HEK293 (cell line): Measurements from ENCODE around the gene PLEKHA4.

Source experiments
- CTCF ChIA-PET: fragments of 350-600 bp; formaldehyde crosslinking; extraction: SDS; loops from one replicate; lab custom pipeline; 2021; ENCODE audit warnings: antibody characterized with exemption; lab: Yijun Ruan, JAX
- POLR2A ChIA-PET: fragments of 300-600 bp; formaldehyde crosslinking; extraction: SDS; loops from one replicate; lab custom pipeline; 2020; ENCODE audit warnings: antibody characterized with exemption, inconsistent platforms; lab: Yijun Ruan, JAX
- H3K27ac ChIP-seq: fragments of 200-500 bp; sonication (Bioruptor generic); 2 replicates; pipeline ENCODE4 v1.5.1; 2014; ENCODE audit warnings: low read depth, low read length, control low read depth, inconsistent platforms; ENCODE audit errors: extremely low read depth
- H3K36me3 ChIP-seq, 2 experiments: fragments of 200-500 bp in 1 of 2; sonication (Bioruptor generic) in 1 of 2; 1 replicate in 1 of 2; 2 replicates in 1 of 2; pipeline ENCODE4 v1.5.1; 2014 to 2017; ENCODE audit warnings: inconsistent platforms in 2 of 2, low read length in 2 of 2; ENCODE audit not compliant: control insufficient read depth in 2 of 2, insufficient read depth in 1 of 2
- H3K4me1 ChIP-seq: fragments of 200-500 bp; sonication (Bioruptor generic); 2 replicates; pipeline ENCODE4 v1.5.1; 2014; ENCODE audit warnings: mild to moderate bottlenecking, low read length, inconsistent platforms; ENCODE audit not compliant: control insufficient read depth, insufficient read depth
- H3K4me3 ChIP-seq: 2 replicates; pipeline ENCODE4 v1.5.1; 2011; ENCODE audit warnings: low read depth, mild to moderate bottlenecking, control low read depth, low read length, moderate library complexity
- H3K9me3 ChIP-seq: fragments of 200-500 bp; sonication (Bioruptor generic); 2 replicates; pipeline ENCODE4 v1.5.1; 2014; ENCODE audit warnings: low read depth, low read length, inconsistent platforms; ENCODE audit not compliant: control insufficient read depth, insufficient read depth
- EGR2 ChIP-seq: fragments of 450-650 bp; formaldehyde crosslinking; IDR thresholded peaks from 2 replicates; pipeline ENCODE4 v1.5.1; 2016; ENCODE audit warnings: low read depth, missing biosample characterization, missing genetic modification characterization
- PRDM4 ChIP-seq: fragments of 450-650 bp; formaldehyde crosslinking; IDR thresholded peaks from 2 replicates; pipeline ENCODE4 v1.5.1; 2017; ENCODE audit warnings: missing biosample characterization, missing genetic modification characterization
- SALL2 ChIP-seq: fragments of 450-650 bp; formaldehyde crosslinking; IDR thresholded peaks from 2 replicates; pipeline ENCODE4 v1.5.0; 2017; ENCODE audit warnings: missing biosample characterization, mild to moderate bottlenecking, missing genetic modification characterization, borderline replicate concordance
- SP2 ChIP-seq: fragments of 450-650 bp; formaldehyde crosslinking; IDR thresholded peaks from 2 replicates; pipeline ENCODE4 v1.5.1; 2016; ENCODE audit warnings: missing biosample characterization, missing genetic modification characterization
- YY2 ChIP-seq: fragments of 450-650 bp; formaldehyde crosslinking; IDR thresholded peaks from 2 replicates; pipeline ENCODE4 v1.5.1; 2016; ENCODE audit warnings: missing biosample characterization, missing genetic modification characterization
- ZBTB17 ChIP-seq: fragments of 450-650 bp; formaldehyde crosslinking; IDR thresholded peaks from 2 replicates; pipeline ENCODE4 v1.5.1; 2016; ENCODE audit warnings: missing biosample characterization, missing genetic modification characterization
- ZBTB48 ChIP-seq: fragments of 450-650 bp; formaldehyde crosslinking; IDR thresholded peaks from 2 replicates; pipeline ENCODE4 v1.5.1; 2016; ENCODE audit warnings: missing biosample characterization, missing genetic modification characterization
- ZFP41 ChIP-seq: fragments of 450-650 bp; formaldehyde crosslinking; IDR thresholded peaks from 2 replicates; pipeline ENCODE4 v1.5.1; 2016; ENCODE audit warnings: missing biosample characterization, missing genetic modification characterization, borderline replicate concordance
- ZNF148 ChIP-seq: fragments of 450-650 bp; formaldehyde crosslinking; IDR thresholded peaks from 2 replicates; pipeline ENCODE4 v1.5.0; 2017; ENCODE audit warnings: missing biosample characterization, missing genetic modification characterization, borderline replicate concordance
- ZNF184 ChIP-seq: fragments of 450-650 bp; IDR thresholded peaks from 2 replicates; pipeline ENCODE4 v1.5.1; 2018; ENCODE audit warnings: missing biosample characterization, mild to moderate bottlenecking, missing genetic modification characterization
- ZNF2 ChIP-seq: fragments of 450-650 bp; formaldehyde crosslinking; IDR thresholded peaks from 2 replicates; pipeline ENCODE4 v1.5.1; 2016; ENCODE audit warnings: missing biosample characterization, missing genetic modification characterization
- ZNF221 ChIP-seq: fragments of 450-650 bp; formaldehyde crosslinking; IDR thresholded peaks from 2 replicates; pipeline ENCODE4 v1.5.1; 2017; ENCODE audit warnings: missing biosample characterization, missing genetic modification characterization, borderline replicate concordance
- ZNF266 ChIP-seq: fragments of 450-650 bp; formaldehyde crosslinking; IDR thresholded peaks from 2 replicates; pipeline ENCODE4 v1.5.1; 2016; ENCODE audit warnings: missing biosample characterization, missing genetic modification characterization, low read depth
- ZNF488 ChIP-seq: fragments of 450-650 bp; formaldehyde crosslinking; IDR thresholded peaks from 2 replicates; pipeline ENCODE4 v1.5.1; 2016; ENCODE audit warnings: missing biosample characterization, missing genetic modification characterization
- ZNF544 ChIP-seq: fragments of 450-650 bp; formaldehyde crosslinking; IDR thresholded peaks from 2 replicates; pipeline ENCODE4 v1.5.0; 2017; ENCODE audit warnings: missing biosample characterization, missing genetic modification characterization
- ZNF558 ChIP-seq: fragments of 450-650 bp; formaldehyde crosslinking; IDR thresholded peaks from 2 replicates; pipeline ENCODE4 v1.5.1; 2016; ENCODE audit warnings: missing biosample characterization, missing genetic modification characterization
- ZNF571 ChIP-seq: fragments of 450-650 bp; formaldehyde crosslinking; IDR thresholded peaks from 2 replicates; pipeline ENCODE4 v1.5.0; 2017; ENCODE audit warnings: missing biosample characterization, missing genetic modification characterization
- ZNF596 ChIP-seq: fragments of 450-650 bp; IDR thresholded peaks from 2 replicates; pipeline ENCODE4 v1.5.0; 2018; ENCODE audit warnings: missing biosample characterization, mild to moderate bottlenecking, missing genetic modification characterization, moderate library complexity
- ZNF610 ChIP-seq: fragments of 450-650 bp; formaldehyde crosslinking; IDR thresholded peaks from 2 replicates; pipeline ENCODE4 v1.5.1; 2016; ENCODE audit warnings: missing biosample characterization, missing genetic modification characterization, borderline replicate concordance
- ZNF776 ChIP-seq: fragments of 450-650 bp; formaldehyde crosslinking; IDR thresholded peaks from 2 replicates; pipeline ENCODE4 v1.5.0; 2017; ENCODE audit warnings: missing biosample characterization, missing genetic modification characterization, borderline replicate concordance
- ZNF777 ChIP-seq: fragments of 450-650 bp; formaldehyde crosslinking; IDR thresholded peaks from 2 replicates; pipeline ENCODE4 v1.5.1; 2017; ENCODE audit warnings: missing biosample characterization, missing genetic modification characterization, borderline replicate concordance
- ZNF785 ChIP-seq: fragments of 450-650 bp; formaldehyde crosslinking; IDR thresholded peaks from 2 replicates; pipeline ENCODE4 v1.5.1; 2016; ENCODE audit warnings: missing biosample characterization, missing genetic modification characterization
- TF ChIP-seq, protein P1 (sequence below): fragments of 450-650 bp; formaldehyde crosslinking; IDR thresholded peaks from 2 replicates; pipeline ENCODE4 v1.5.1; 2016; ENCODE audit warnings: missing biosample characterization, missing genetic modification characterization
- TF ChIP-seq, protein P2 (sequence below): fragments of 450-650 bp; formaldehyde crosslinking; IDR thresholded peaks from 2 replicates; pipeline ENCODE4 v1.5.1; 2017; ENCODE audit warnings: missing biosample characterization, missing genetic modification characterization

Gene PLEKHA4

DNA sequence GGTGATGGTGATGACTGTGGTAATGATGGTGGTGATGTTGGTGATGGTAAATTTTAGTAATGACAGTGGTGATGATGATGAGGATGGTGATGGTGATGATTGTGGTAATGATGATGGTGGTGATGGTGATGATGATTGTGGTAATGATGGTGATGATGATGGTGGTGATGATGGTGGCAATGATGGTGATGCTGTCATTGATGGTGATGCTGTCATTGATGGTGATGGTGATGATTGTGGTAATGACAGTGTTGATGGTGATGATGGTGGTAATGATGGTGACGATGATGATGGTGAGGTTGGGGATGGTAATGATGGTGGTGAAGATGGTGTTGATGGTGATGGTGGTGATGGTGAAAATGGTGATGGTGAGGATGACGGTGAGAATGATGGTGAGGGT is 45.9 kb downstream of the PLEKHA4 start (continued):
- TF ChIP-seq PRDM4 (tag by site-specific recombination): no peak

DNA sequence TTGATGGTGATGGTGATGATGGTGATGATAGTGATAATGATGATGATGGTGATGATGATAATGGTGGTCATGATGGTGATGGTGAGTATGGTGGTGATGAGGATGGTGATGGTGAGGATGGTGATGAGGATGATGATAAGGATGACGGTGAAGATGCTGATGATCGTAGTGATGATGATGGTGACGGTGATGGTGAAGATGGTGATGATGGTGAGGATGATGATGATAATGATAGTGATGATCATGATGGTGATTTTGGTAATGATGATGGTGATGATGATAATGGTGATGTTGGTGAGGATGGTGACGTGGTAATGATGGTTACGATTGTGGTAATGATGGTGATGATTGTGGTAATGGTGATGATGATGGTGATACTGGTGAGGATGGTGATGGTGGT is 46.8 kb downstream of the PLEKHA4 start:
- H3K36me3 ChIP-seq: peaks cover 0 to 4% of the 10 kb centered on the region in 2 experiments; a peak in 2 of 3 replicates
- ChIA-PET CTCF (interaction anchor here (0.6 to 1.6 kb wide), 6 partner anchors 25 to 479 kb away, joined by 3 to 4 read pairs (median 3); no protein-coding TSS in a partner anchor), POLR2A (no interaction called here)
- H3K4me3 ChIP-seq: no peak overlapping the region
- H3K27ac ChIP-seq: no peak overlapping the region
- H3K9me3 ChIP-seq: no peaks in the 10 kb centered on the region
- H3K4me1 ChIP-seq: peaks cover 4% of the 10 kb centered on the region; the same call in 1 of the 2 replicates
- 0 out of 2 replicates have a peak, but pooled peaks have one; percentile 55 for TF ChIP-seq ZNF148 (tag by site-specific recombination)
- TF ChIP-seq, protein P1, sequence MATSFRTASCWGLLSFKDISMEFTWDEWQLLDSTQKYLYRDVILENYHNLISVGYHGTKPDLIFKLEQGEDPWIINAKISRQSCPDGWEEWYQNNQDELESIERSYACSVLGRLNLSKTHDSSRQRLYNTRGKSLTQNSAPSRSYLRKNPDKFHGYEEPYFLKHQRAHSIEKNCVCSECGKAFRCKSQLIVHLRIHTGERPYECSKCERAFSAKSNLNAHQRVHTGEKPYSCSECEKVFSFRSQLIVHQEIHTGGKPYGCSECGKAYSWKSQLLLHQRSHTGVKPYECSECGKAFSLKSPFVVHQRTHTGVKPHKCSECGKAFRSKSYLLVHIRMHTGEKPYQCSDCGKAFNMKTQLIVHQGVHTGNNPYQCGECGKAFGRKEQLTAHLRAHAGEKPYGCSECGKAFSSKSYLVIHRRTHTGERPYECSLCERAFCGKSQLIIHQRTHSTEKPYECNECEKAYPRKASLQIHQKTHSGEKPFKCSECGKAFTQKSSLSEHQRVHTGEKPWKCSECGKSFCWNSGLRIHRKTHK (tag by site-specific recombination): no peak
- TF ChIP-seq ZNF776: no peak
- no peak for TF ChIP-seq ZNF488 (tag by site-specific recombination)
- peak; percentile 63; the same call in 1 of the 2 replicates for TF ChIP-seq YY2 (tag by site-specific recombination)
- no peak for TF ChIP-seq ZBTB48 (tag by site-specific recombination)
- 0 out of 2 replicates have a peak, but pooled peaks have one; percentile 48 for TF ChIP-seq ZFP41 (tag by site-specific recombination)
- no peak for TF ChIP-seq ZNF184 (tag by site-specific recombination)
- 0 out of 2 replicates have a peak, but pooled peaks have one; percentile 43 for TF ChIP-seq SALL2
- peak; percentile 52; the same call in 1 of the 2 replicates for TF ChIP-seq ZBTB17 (tag by site-specific recombination)
- TF ChIP-seq ZNF785 (tag by site-specific recombination): 0 out of 2 replicates have a peak, but pooled peaks have one; percentile 29
- TF ChIP-seq ZNF571 (tag by site-specific recombination): no peak
- TF ChIP-seq ZNF221: no peak
- no peak for TF ChIP-seq EGR2 (tag by site-specific recombination)
- 0 out of 2 replicates have a peak, but pooled peaks have one; percentile 19 for TF ChIP-seq ZNF777 (tag by site-specific recombination)
- no peak for TF ChIP-seq SP2 (tag by site-specific recombination)
- TF ChIP-seq ZNF558 (tag by site-specific recombination): no peak
- TF ChIP-seq ZNF610: no peak
- TF ChIP-seq, protein P2, sequence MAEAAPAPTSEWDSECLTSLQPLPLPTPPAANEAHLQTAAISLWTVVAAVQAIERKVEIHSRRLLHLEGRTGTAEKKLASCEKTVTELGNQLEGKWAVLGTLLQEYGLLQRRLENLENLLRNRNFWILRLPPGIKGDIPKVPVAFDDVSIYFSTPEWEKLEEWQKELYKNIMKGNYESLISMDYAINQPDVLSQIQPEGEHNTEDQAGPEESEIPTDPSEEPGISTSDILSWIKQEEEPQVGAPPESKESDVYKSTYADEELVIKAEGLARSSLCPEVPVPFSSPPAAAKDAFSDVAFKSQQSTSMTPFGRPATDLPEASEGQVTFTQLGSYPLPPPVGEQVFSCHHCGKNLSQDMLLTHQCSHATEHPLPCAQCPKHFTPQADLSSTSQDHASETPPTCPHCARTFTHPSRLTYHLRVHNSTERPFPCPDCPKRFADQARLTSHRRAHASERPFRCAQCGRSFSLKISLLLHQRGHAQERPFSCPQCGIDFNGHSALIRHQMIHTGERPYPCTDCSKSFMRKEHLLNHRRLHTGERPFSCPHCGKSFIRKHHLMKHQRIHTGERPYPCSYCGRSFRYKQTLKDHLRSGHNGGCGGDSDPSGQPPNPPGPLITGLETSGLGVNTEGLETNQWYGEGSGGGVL (tag by site-specific recombination): peak; percentile 15; the same call in 1 of the 2 replicates
- TF ChIP-seq ZNF266 (tag by site-specific recombination): 0 out of 2 replicates have a peak, but pooled peaks have one; percentile 44
- TF ChIP-seq ZNF596 (tag by site-specific recombination): no peak
- TF ChIP-seq ZNF2: no peak
- no peak for TF ChIP-seq PRDM4 (tag by site-specific recombination)
- TF ChIP-seq ZNF544 (tag by site-specific recombination): peak; percentile 22; the same call in 1 of the 2 replicates
